ENCODE measurements around the gene APP. TPM values are rescaled to one million over a fixed set of nuclear protein-coding genes. Genes with fewer than 3 reads are reported as not detected.
"Not testable (repeated sequence)": the region's sequence is repeated elsewhere in the genome, so short reads cannot be mapped to it uniquely, and the experiment has no call there.

The APP gene
- total RNA-seq, 2 experiments from 2014 or later: 0.55 TPM; not detected in 1

GRCh38 chr21:26013970-26014369 lies 156.6 kb downstream of the APP start:
- ChIA-PET POLR2A (no interaction called here), CTCF (ENCODE audit: unreplicated experiment) (no interaction called here)
- no peaks in the 10 kb centered on the region for H3K4me1 ChIP-seq (ENCODE audit: insufficient read depth, low read length, poor library complexity, severe bottlenecking)
- H3K9me2 ChIP-seq (ENCODE audit: insufficient read depth, low read length): no peaks in the 10 kb centered on the region
- no peaks in the 10 kb centered on the region for H3K79me2 ChIP-seq (ENCODE audit: insufficient read depth, low read depth, low read length)
- H4K20me1 ChIP-seq (ENCODE audit: insufficient read depth, low read length): no peaks in the 10 kb centered on the region
- no peak overlapping the region for H3K4me3 ChIP-seq (ENCODE audit: low read depth, low read length, poor library complexity, severe bottlenecking)
- DNase-seq (ENCODE audit: low spot score): no peak
- TF ChIP-seq, protein P1, sequence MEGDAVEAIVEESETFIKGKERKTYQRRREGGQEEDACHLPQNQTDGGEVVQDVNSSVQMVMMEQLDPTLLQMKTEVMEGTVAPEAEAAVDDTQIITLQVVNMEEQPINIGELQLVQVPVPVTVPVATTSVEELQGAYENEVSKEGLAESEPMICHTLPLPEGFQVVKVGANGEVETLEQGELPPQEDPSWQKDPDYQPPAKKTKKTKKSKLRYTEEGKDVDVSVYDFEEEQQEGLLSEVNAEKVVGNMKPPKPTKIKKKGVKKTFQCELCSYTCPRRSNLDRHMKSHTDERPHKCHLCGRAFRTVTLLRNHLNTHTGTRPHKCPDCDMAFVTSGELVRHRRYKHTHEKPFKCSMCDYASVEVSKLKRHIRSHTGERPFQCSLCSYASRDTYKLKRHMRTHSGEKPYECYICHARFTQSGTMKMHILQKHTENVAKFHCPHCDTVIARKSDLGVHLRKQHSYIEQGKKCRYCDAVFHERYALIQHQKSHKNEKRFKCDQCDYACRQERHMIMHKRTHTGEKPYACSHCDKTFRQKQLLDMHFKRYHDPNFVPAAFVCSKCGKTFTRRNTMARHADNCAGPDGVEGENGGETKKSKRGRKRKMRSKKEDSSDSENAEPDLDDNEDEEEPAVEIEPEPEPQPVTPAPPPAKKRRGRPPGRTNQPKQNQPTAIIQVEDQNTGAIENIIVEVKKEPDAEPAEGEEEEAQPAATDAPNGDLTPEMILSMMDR (conservative IDR thresholded peaks at IDR 0.05; ENCODE audit: low read length): no peak
- TF ChIP-seq EZH2phosphoT487 (IDR thresholded peaks at IDR 0.05; ENCODE audit: borderline replicate concordance, low read depth, low read length): no peak
- no peak overlapping the region for H3K4me2 ChIP-seq (ENCODE audit: low read length)
- H3K9me3 ChIP-seq (ENCODE audit: low read length): no peaks in the 10 kb centered on the region
- BruUV-seq (replicated peaks): no TSS peak
- intact Hi-C loops (cut with micrococcal nuclease; ENCODE audit: unreplicated experiment): no loop called here
- no peak overlapping the region for H2AFZ ChIP-seq (ENCODE audit: low read length)
- H3K36me3 ChIP-seq (ENCODE audit: insufficient read depth, low read length): no peaks in the 10 kb centered on the region
- no peak overlapping the region for H3K27ac ChIP-seq (ENCODE audit: low read depth, low read length, poor library complexity, severe bottlenecking)

- H3K27ac ChIP-seq (ENCODE audit: low read depth, low read length, poor library complexity, severe bottlenecking); H3K4me2 ChIP-seq (ENCODE audit: low read length); H3K9me2 ChIP-seq (ENCODE audit: insufficient read depth, low read length); CTCF ChIA-PET (ENCODE audit: unreplicated experiment); H3K79me2 ChIP-seq (ENCODE audit: insufficient read depth, low read depth, low read length); H3K9me3 ChIP-seq (ENCODE audit: low read length); POLR2A ChIA-PET; H4K20me1 ChIP-seq (ENCODE audit: insufficient read depth, low read length); BruUV-seq (replicated peaks); H3K36me3 ChIP-seq (ENCODE audit: insufficient read depth, low read length); DNase-seq (ENCODE audit: low spot score); intact Hi-C loops (cut with micrococcal nuclease; ENCODE audit: unreplicated experiment); H3K4me3 ChIP-seq (ENCODE audit: low read depth, low read length, poor library complexity, severe bottlenecking); H3K4me1 ChIP-seq (ENCODE audit: insufficient read depth, low read length, poor library complexity, severe bottlenecking); H2AFZ ChIP-seq (ENCODE audit: low read length): not testable (repeated sequence)
These were observed 158.1 kb downstream of the APP start for GRCh38 chr21:26012482-26012881.

DNA sequence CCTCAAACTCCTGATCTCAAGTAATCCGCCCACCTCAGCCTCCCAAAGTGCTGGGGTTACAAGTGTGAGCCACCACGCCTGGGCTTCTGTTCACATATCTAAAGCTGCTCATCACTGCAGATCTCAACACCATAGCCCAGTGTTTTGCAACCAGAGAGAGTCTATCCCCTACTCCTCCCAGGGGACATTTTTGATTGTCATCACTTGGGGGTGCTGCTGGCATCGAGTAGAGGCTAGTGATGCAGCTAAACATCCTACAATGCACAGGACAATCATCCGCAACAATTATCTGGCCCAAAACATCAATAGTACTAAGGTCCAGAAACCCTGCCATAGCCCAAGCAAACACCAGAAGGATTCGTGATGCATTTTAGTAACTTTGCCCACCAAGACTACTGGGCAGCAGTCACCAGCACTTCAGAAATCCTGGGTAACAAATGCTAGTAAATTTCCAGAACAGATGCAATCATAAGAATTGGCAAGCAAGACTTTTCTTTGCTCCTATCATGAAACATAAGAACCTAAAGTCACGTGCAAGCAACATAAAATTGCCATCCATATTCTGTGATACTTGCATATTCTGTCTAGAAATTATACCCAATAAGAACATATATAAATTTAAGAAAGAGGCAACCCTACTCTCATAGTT lies 159.2 kb downstream of the APP start:
- H3K9me2 ChIP-seq (ENCODE audit: insufficient read depth, low read length): no peaks in the 10 kb centered on the region
- H3K4me2 ChIP-seq (ENCODE audit: low read length): no peak overlapping the region
- no peaks in the 10 kb centered on the region for H3K4me1 ChIP-seq (ENCODE audit: insufficient read depth, low read length, poor library complexity, severe bottlenecking)
- H3K9me3 ChIP-seq (ENCODE audit: low read length): no peaks in the 10 kb centered on the region
- H3K36me3 ChIP-seq (ENCODE audit: insufficient read depth, low read length): no peaks in the 10 kb centered on the region
- POLR2A ChIA-PET: interaction anchor here (1.0 to 1.2 kb wide), 2 partner anchors 28 to 44 kb away, joined by 4 read pairs; no protein-coding TSS in a partner anchor
- H4K20me1 ChIP-seq (ENCODE audit: insufficient read depth, low read length): no peaks in the 10 kb centered on the region
- H2AFZ ChIP-seq (ENCODE audit: low read length): no peak overlapping the region
- no peak overlapping the region for H3K27ac ChIP-seq (ENCODE audit: low read depth, low read length, poor library complexity, severe bottlenecking)
- no peaks in the 10 kb centered on the region for H3K79me2 ChIP-seq (ENCODE audit: insufficient read depth, low read depth, low read length)
- BruUV-seq (replicated peaks): no TSS peak
- intact Hi-C loops (cut with micrococcal nuclease; ENCODE audit: unreplicated experiment): no loop called here
- DNase-seq (ENCODE audit: low spot score): no peak
- CTCF ChIA-PET (ENCODE audit: unreplicated experiment): no interaction called here
- TF ChIP-seq, protein P1 (conservative IDR thresholded peaks at IDR 0.05; ENCODE audit: low read length): no peak
- no peak for TF ChIP-seq EZH2phosphoT487 (IDR thresholded peaks at IDR 0.05; ENCODE audit: borderline replicate concordance, low read depth, low read length)
- H3K4me3 ChIP-seq (ENCODE audit: low read depth, low read length, poor library complexity, severe bottlenecking): no peak overlapping the region
